OCI-LY1 (cell line): Measurements from ENCODE around the gene NBEA.

Source experiments
- CTCF ChIP-seq: fragments of 200-600 bp; sonication (generic), shearing (Covaris generic); IDR thresholded peaks from 2 replicates; pipeline ENCODE4 v1.5.1; 2017; ENCODE audit warnings: mild to moderate bottlenecking, antibody characterized with exemption, low read length, moderate library complexity, mixed read lengths
- EZH2 ChIP-seq: fragments of 200-600 bp; sonication (generic), shearing (Covaris generic); IDR thresholded peaks from 2 replicates; pipeline ENCODE4 v1.8.0; 2017; ENCODE audit warnings: borderline replicate concordance, mixed run types, mild to moderate bottlenecking, antibody characterized with exemption, low read length, moderate library complexity, mixed read lengths

- no peak for TF ChIP-seq CTCF
- TF ChIP-seq EZH2: no peak
Measured at GRCh38 chr13:35378939-35379338, 436.9 kb downstream of the NBEA start.
